GM12875 (cell line): ENCODE results near the gene COL8A2.

Source experiments
- H3K4me3 ChIP-seq: one replicate; pipeline ENCODE4 v1.5.1; 2011; ENCODE audit warnings: low read depth, low read length, control low read depth
- CTCF ChIP-seq: IDR thresholded peaks from 2 replicates; pipeline ENCODE4 v1.5.1; 2011; ENCODE audit warnings: low read depth, mild to moderate bottlenecking, control low read depth, inconsistent platforms, low read length, moderate library complexity, borderline replicate concordance; ENCODE audit not compliant: insufficient read depth

COL8A2 gene

GRCh38 chr1:36088577-36089392, 36.2 kb downstream of the COL8A2 start, which contains the start of gene ADPRS:
TSS of gene ADPRS (plus strand) at chr1:36088892. CDS start at chr1:36088905, 13 bp downstream.
- H3K4me3 ChIP-seq = peak within 1 kb of the TSS; percentile 84
- TF ChIP-seq CTCF = peak; percentile 99

- H3K4me3 ChIP-seq = peak overlapping the region; percentile 84
- no peak for TF ChIP-seq CTCF
Measured at GRCh38 chr1:36088265-36088576, 36.8 kb downstream of the COL8A2 start.

GRCh38 chr1:36087233-36088123, 37.5 kb downstream of the COL8A2 start:
- TF ChIP-seq CTCF = no peak
- H3K4me3 ChIP-seq = no peak overlapping the region

GRCh38 chr1:36086529-36087232, 38.3 kb downstream of the COL8A2 start:
- TF ChIP-seq CTCF = no peak
- no peak overlapping the region for H3K4me3 ChIP-seq

GRCh38 chr1:36085686-36086526, 39.1 kb downstream of the COL8A2 start:
- TF ChIP-seq CTCF = no peak
- no peak overlapping the region for H3K4me3 ChIP-seq

- no peak for TF ChIP-seq CTCF
- H3K4me3 ChIP-seq = no peak overlapping the region
Measured at GRCh38 chr1:36085126-36085525, 39.9 kb downstream of the COL8A2 start.
